GM19324 (cell line): ENCODE results near the gene NRCAM.
A peak's percentile ranks its signal among the peaks of the same experiment; 100 is the strongest.

Source experiments
- ATAC-seq: cut with Tn5 transposase; IDR thresholded peaks from one replicate; pipeline ENCODE4 v1.9.1; 2021; ENCODE audit warnings: mild to moderate bottlenecking, moderate library complexity; ENCODE audit not compliant: unreplicated experiment, low FRiP score

Gene NRCAM

DNA sequence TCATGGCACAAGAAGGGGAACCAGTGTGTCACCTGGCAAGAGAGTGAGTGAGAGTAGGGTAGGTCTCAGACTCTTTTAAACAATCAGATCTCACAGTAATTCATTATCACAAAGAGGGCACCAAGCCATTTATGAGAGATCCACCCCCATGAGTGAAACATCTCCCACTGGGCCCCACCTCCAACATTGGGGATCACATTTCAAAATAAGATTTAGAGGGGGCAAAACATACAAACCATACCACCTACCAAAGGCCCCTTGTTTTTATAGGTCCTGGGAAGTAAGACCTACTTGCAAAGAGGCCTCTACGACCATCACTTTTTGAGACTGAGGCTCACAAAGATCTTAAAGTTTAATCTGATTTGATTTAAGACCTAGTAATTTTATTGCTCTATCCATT is 134.9 kb downstream of the NRCAM start:
- ATAC-seq = no peak

GRCh38 chr7:108316708-108317107 is 139.5 kb downstream of the NRCAM start:
- ATAC-seq = no peak

GRCh38 chr7:108314551-108314950 is 141.7 kb downstream of the NRCAM start:
- no peak for ATAC-seq

GRCh38 chr7:108314049-108314448 is 142.2 kb downstream of the NRCAM start:
- no peak for ATAC-seq

- no peak for ATAC-seq
Observed at GRCh38 chr7:108313086-108313485, 143.2 kb downstream of the NRCAM start.

- no peak for ATAC-seq
Observed at GRCh38 chr7:108311446-108312168, 144.6 kb downstream of the NRCAM start.

DNA sequence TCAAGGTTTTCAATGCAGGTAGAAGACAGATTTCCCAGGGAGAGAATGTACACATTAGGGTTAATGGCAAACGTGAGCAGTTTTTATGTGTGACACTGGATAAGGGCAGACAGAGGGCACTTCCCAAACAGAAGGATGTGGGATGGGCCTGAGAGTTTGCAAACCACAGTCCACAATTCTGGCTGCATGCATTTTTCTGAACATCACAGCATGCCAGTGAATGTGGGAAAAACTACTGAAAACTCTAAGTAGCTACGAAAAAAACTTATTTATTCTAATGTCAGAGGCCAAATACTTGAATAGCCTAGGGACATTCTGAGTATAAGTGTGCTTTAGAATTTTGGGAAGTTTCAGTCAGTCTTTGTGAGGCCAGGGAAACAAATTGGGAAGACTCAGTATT is 145.9 kb downstream of the NRCAM start:
- ATAC-seq = no peak

DNA sequence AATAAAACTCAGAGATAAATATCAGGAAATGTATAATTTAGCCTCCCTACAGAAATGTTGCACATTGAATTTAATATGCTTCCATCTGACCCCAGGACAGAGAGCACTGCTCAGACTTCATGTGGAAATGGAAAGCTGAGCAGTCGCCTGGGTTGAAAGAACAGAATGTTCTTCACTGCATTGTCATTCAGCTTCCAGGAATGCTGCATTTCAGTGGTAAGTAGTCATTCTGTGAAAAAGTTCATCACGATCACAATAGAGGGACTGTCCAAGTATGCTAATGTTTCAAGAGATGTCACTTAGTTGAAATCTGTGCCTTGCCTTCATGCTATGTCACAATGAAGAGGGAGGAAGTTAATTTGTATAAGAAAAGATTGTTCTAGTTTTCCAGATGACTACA is 147.3 kb downstream of the NRCAM start:
- no peak for ATAC-seq

- no peak for ATAC-seq
Observed at GRCh38 chr7:108308276-108308675, 148.0 kb downstream of the NRCAM start.

DNA sequence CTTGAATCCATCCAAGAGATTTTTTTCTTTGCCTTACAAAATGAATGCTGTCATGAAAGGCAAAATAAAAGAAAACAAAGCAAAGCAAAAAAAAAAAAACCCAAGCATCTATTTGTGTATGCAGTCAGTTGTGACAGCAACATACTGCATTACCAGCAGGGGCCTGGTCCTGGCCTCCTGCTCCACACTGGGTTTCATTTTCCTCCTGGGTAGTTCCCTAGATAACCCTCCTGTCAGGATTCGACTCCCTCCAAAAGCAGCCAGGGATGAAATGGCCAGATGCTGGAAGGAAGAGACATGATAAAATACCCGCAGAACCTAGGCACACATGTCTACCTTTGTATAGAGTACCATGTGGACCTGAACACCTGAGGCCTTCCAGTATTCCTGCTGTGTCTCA is 148.6 kb downstream of the NRCAM start:
- ATAC-seq = no peak

DNA sequence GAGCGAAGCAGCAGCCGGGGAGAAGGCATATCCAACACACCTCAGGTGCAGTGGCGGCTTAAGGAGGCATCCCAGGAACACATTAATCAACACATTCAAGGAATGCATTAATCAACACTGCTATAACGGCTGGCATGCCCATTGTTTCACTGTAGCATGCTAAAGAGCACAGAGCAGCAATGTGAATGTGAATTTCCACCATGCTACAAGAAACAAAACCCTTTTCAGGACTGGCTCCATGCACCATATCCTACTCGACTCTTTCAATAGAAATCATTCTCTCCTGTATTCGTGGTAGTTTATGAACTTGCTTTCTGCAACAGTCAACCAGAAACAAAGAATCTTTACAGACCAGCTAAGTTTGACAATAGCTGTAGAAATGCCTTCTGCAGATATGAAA is 149.0 kb downstream of the NRCAM start:
- ATAC-seq = no peak

GRCh38 chr7:108303332-108303731 is 152.9 kb downstream of the NRCAM start:
- no peak for ATAC-seq

- no peak for ATAC-seq
Observed at GRCh38 chr7:108301387-108301786, 154.8 kb downstream of the NRCAM start.

DNA sequence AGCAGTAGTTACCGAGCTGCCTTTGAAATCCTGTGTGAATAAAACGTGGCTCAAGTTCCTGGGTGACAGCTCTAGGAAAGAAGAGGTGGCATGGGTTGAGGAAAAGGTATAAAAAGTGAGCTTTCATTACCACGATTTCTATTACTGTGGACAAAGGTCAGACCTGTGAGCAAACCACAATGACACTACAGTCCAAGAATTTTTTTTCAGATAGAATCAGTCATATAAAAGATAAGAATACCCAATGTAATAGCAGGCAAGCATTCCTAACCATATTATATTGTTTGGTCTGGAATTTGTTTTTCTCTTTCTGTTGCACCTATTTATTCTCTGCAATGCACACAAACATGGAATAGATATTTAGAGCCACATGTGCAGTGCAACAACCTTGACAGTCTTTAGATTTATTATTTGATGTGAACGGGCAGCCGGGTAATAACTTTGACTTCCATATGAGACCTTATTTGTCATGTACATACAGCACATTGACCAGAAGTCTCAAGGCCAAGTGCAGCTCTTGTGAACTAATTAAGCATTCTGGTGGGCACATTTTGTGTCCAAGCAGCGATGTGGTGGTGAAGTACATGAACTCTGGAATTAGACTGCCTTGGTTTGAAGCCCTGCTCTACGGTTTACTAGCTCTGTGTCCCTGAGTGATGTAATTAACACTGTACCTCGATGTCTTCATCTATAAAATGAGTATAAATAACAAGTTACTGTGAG is 156.8 kb downstream of the NRCAM start:
- ATAC-seq = no peak

DNA sequence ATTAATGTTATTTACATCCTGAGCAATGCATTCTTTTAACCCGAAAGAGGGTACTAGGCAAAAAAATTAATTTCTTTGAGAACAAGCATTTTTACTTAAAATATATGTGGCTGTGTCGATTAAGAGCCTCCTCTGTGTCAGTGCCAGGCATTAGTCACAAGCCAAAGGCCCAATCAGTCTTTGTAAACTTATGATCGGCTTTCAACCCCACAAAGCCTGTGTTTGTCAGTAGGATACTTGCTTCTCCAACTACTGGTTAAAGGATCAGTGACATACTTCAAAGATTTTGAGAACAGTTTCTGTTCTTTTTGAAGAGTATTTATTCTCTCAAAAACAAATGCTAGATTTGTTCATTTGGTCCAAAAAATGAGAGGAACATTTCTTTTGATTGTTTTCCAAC is 159.3 kb downstream of the NRCAM start:
- no peak for ATAC-seq

- ATAC-seq = peak; percentile 95
Observed at GRCh38 chr7:108294595-108294994, 161.6 kb downstream of the NRCAM start.

DNA sequence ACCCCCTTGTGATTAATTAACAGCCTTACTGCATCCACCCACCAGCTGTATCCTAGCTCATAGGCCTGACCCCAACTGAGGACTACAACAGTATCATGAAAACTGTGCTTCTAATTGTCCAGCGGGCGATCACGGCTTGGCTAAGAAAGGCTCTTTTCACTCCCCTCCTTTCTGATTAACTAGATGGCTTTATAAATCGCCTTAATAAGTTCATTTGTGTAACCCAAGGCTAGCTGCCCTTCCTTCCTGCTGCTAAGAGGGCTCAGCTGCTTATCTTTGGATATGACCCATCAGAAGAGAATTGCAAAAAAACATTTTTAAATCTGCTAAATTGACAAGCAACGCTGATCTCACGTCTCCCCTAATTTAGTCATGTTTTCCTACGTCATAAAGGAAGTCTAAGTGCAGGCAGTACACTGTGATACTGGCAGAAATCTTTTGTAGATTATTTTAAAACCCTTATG is 163.1 kb downstream of the NRCAM start:
- no peak for ATAC-seq

DNA sequence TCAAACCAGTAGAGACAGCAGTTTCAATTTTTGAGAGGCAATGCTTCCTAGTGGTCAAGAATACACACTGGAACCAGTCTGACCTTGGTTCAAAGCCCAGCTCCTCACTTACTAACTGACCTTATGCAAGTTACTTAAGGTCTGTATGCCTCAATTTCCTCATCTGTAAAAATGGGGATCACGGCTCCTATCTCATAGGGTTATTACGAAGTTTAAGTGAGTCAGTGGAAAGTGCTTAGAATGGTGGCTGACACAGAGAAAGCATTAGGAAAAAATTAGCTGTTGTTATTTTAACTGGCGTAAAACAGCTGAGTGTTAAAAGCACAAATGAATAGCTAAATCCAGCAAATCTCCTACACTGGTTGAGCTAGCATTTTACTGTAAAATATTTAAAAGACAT is 163.7 kb downstream of the NRCAM start:
- no peak for ATAC-seq

DNA sequence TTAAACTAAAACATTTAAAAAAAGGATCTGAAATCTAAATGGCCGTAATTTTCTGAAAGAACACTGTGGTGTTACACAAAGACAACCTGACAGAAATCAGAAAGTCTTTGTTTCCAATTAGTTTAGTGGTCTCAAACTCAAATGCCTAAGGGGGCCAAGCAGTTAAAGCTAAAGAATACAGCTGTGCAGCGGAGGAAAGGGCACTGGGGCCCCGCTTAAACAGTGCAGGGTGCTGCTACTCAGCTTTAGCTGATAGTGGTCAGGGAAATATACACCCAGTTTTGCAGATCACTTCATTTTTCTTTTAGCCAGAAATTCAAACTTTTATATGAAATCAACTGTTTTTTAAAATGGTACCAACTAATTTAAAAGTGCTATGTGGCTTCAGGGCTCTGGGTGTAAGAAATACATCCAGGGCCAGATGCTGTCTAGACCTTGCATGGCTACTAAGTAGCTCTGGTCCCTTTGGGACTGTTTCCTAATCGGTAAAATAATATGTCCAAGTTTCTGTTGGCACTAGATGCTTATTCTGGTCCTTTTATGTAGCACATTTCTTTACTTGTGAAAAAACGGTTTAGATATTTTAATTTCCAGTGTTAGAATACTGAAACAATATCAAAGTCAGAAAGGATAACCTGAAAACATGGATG is 164.3 kb downstream of the NRCAM start:
- ATAC-seq = no peak

DNA sequence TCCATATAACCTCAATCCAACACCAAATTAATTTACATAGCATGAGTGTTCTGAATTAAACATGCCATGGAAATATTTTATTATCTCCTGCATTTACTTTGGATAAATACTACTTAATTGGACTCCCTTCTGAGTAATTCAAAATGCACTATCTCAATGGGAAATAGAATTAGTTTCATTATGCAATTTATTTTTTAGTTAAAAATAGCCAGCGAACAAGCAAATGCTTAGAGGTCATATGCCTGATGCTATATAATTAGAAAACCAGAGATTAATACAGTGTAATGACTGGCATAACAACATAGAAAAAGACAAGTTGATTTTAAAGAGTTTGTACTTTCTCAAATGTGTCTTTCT is 165.1 kb downstream of the NRCAM start:
- no peak for ATAC-seq

GRCh38 chr7:108290459-108291151 is 165.6 kb downstream of the NRCAM start:
- no peak for ATAC-seq
